Gastrocnemius medialis (tissue), 4 donors: ENCODE data around the gene PPP2R5E.

ENCODE experiments used
- CTCF ChIP-seq, 5 experiments: fragments of 450-650 bp in 3 of 5; fragments of 200-600 bp in 2 of 5; sonication (generic) in 2 of 5; IDR thresholded peaks in 4 of 5; conservative IDR thresholded peaks in 1 of 5; 1 replicate in 4 of 5; 2 replicates in 1 of 5; pipeline ENCODE4 v1.5.1; 2016 to 2019; ENCODE audit warnings: antibody characterized with exemption in 5 of 5, mild to moderate bottlenecking in 3 of 5, moderate library complexity in 3 of 5
- POLR2A ChIP-seq, 2 donors: fragments of 450-650 bp; IDR thresholded peaks; one replicate each; pipeline ENCODE4 v1.6.1; 2017; ENCODE audit warnings: antibody characterized with exemption in 2 of 2, mild to moderate bottlenecking in 2 of 2, moderate library complexity in 2 of 2

GRCh38 chr14:63454863-63455622, 88.1 kb downstream of the PPP2R5E start:
- TF ChIP-seq CTCF (IDR thresholded peaks at IDR 0.05 in 4 of 5, conservative IDR thresholded peaks at IDR 0.05 in 1 of 5) (no peak), POLR2A (IDR thresholded peaks at IDR 0.05) (no peak)
